ENCODE results near the gene LRIT3.

GRCh38 chr4:109864134-109864533 is 16.2 kb downstream of the LRIT3 start:
- no peak for TF ChIP-seq REST (IDR thresholded peaks at IDR 0.05; ENCODE audit: insufficient read depth in 1 of 2, low read depth in 2 of 2, low read length in 2 of 2)
- TF ChIP-seq SIN3A (IDR thresholded peaks at IDR 0.05; ENCODE audit: borderline replicate concordance, insufficient read depth, low read length): no peak
- TF ChIP-seq TAF1 (IDR thresholded peaks at IDR 0.05; ENCODE audit: borderline replicate concordance, insufficient read depth, low read length): no peak
- no peak for TF ChIP-seq POLR2AphosphoS5 (IDR thresholded peaks at IDR 0.05; ENCODE audit: low read depth, low read length)
